ENCODE results near the gene ACAD9.
"Not testable (repeated sequence)": the region's sequence is repeated elsewhere in the genome, so short reads cannot be mapped to it uniquely, and the experiment has no call there.

Gene ACAD9

GRCh38 chr3:128863560-128863959, 15.9 kb upstream of the ACAD9 start:
- DNase-seq = no peak

GRCh38 chr3:128864351-128864811, 15.0 kb upstream of the ACAD9 start:
- DNase-seq = no peak

GRCh38 chr3:128864849-128865804, 14.3 kb upstream of the ACAD9 start:
- DNase-seq = not testable (repeated sequence)

GRCh38 chr3:128867200-128868125, 12.0 kb upstream of the ACAD9 start:
- no peak for DNase-seq

- no peak for DNase-seq
Observed at GRCh38 chr3:128870347-128870746, 9.1 kb upstream of the ACAD9 start.

- no peak for DNase-seq
Observed at GRCh38 chr3:128872282-128872681, 7.1 kb upstream of the ACAD9 start.

- no peak for DNase-seq
Observed at GRCh38 chr3:128872744-128873143, 6.7 kb upstream of the ACAD9 start.

- DNase-seq = no peak
Observed at GRCh38 chr3:128873244-128874022, 6.0 kb upstream of the ACAD9 start.

GRCh38 chr3:128874481-128875180, 4.8 kb upstream of the ACAD9 start:
- DNase-seq = no peak

- DNase-seq = no peak
Observed at GRCh38 chr3:128875556-128876120, 3.8 kb upstream of the ACAD9 start.

- DNase-seq = no peak
Observed at GRCh38 chr3:128878011-128878457, 1.4 kb upstream of the ACAD9 start.

- DNase-seq = no peak
Observed at GRCh38 chr3:128878556-128879124, 780 bp upstream of the ACAD9 start.

GRCh38 chr3:128879991-128880390, 571 bp downstream of the ACAD9 start:
- no peak for DNase-seq

- not testable (repeated sequence) for DNase-seq
Observed at GRCh38 chr3:128880455-128880854, 1.0 kb downstream of the ACAD9 start.

- no peak for DNase-seq
Observed at GRCh38 chr3:128881576-128881975, 2.2 kb downstream of the ACAD9 start.

GRCh38 chr3:128882719-128883118, 3.3 kb downstream of the ACAD9 start:
- DNase-seq = no peak

- no peak for DNase-seq
Observed at GRCh38 chr3:128884992-128885391, 5.6 kb downstream of the ACAD9 start.

GRCh38 chr3:128889139-128889894, 9.9 kb downstream of the ACAD9 start:
- DNase-seq = no peak

GRCh38 chr3:128895843-128896697, 16.6 kb downstream of the ACAD9 start:
- no peak for DNase-seq
